Stimulated activated CD8-positive, alpha-beta memory T cell treated with anti-CD3 and anti-CD28 coated beads, Interleukin-7, amount 100 ng/mL, for 1 hour (primary cell): ENCODE measurements around the gene ABHD12B.

Source experiments
- DNase-seq, 2 donors: peaks; one replicate each; pipeline ENCODE4 v3.0.0-alpha.2; 2020; ENCODE audit warnings: low read depth in 2 of 2

Gene ABHD12B, protein sequence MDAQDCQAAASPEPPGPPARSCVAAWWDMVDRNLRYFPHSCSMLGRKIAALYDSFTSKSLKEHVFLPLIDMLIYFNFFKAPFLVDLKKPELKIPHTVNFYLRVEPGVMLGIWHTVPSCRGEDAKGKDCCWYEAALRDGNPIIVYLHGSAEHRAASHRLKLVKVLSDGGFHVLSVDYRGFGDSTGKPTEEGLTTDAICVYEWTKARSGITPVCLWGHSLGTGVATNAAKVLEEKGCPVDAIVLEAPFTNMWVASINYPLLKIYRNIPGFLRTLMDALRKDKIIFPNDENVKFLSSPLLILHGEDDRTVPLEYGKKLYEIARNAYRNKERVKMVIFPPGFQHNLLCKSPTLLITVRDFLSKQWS

DNA sequence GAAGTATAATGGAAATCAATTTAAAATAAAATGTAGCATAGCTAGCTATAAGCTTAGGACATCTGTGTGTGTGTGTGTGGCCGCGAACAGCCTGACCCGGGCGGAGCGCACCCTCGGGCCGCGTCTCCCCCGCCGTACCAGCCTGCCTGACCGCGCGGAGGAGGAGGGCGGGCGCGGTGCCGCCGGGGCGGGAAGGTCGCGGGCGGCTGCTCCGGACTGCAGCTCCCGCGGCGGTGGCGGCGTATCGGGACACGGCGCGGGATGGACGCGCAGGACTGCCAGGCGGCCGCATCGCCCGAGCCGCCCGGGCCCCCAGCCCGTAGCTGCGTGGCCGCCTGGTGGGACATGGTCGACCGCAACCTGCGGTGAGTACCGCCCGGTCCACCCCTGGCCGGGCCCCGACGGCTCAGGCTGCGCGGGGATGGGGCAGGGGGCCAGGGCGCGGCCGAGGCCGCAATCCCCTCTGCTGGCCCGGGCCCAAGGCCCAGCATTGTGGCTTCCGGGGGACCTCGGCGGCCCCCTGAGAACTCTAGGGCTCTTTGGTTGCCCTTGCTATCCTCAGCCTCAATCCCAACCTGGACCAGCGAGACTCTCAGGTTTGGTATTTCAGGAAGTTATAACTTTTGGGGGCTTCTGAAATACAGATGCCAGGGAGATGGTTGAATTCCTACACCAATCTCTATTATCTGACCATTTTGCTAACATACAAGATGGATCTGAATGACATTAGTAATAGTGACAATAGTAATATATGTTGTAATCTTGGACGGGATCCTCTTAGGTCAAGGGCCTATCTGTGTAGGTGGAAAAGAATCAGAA, at the start of gene ABHD12B:
ABHD12B (plus strand) TSS at position 140 of the 819 bp plus-strand sequence; CDS start at position 262, 122 bp downstream.
- no peak for DNase-seq

GRCh38 chr14:50822501-50823042, 49.3 kb upstream of the ABHD12B start:
- no peak for DNase-seq

- DNase-seq, result no peak
Measured at GRCh38 chr14:50823051-50823761, 48.6 kb upstream of the ABHD12B start.

GRCh38 chr14:50823762-50824636, 47.9 kb upstream of the ABHD12B start:
- DNase-seq, result no peak

- no peak for DNase-seq
Measured at GRCh38 chr14:50825307-50825706, 46.5 kb upstream of the ABHD12B start.

- no peak for DNase-seq
Measured at GRCh38 chr14:50826681-50827080, 45.2 kb upstream of the ABHD12B start.

GRCh38 chr14:50828721-50829488, 42.9 kb upstream of the ABHD12B start:
- no peak for DNase-seq

- DNase-seq, result no peak
Measured at GRCh38 chr14:50829489-50830043, 42.3 kb upstream of the ABHD12B start.

DNA sequence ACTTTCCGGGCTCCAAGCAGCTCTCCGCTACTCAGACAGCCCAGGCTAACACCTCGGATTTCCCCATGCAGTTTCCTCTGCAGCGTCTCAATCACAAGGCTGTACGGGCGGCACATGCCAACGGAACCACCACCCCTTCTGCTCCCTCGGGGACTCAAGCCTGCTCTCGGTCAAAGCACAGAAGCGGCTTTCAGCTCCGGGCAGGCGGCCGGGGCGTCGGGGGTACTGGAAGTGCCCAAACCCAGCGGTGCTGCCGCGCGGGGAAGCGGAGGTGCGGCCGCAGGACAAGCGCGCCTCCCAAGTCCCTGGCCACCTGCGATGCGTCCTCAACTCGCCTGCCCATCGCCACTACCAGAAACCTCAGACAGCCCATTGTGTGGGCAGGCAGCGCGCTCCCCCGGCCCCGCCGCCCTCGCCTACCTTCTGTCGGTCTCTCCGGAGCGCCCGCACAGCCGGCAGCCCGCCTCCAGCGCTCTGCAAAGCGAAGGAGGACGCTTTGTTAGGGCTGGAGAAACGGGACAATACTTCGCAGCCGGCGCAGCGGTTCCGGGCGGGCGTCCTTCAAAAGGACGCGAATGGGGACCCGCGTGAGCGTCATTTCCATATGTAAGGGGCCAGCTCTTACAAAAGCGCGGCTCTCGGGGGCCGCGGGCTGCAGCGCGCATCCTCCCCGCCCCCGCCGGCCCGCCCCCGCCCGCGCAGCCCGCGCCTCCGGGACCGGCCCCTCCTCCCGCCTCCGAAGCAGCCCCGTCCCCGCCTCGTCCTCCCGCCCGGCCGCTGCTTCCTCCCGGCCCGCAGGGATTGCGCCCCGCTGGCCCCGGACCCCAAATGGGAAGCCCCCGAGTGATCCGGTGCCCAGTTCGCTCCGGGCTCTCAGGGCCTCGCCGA, 41.6 kb upstream of the ABHD12B start:
- peak; percentile 37 to 43 for DNase-seq

DNA sequence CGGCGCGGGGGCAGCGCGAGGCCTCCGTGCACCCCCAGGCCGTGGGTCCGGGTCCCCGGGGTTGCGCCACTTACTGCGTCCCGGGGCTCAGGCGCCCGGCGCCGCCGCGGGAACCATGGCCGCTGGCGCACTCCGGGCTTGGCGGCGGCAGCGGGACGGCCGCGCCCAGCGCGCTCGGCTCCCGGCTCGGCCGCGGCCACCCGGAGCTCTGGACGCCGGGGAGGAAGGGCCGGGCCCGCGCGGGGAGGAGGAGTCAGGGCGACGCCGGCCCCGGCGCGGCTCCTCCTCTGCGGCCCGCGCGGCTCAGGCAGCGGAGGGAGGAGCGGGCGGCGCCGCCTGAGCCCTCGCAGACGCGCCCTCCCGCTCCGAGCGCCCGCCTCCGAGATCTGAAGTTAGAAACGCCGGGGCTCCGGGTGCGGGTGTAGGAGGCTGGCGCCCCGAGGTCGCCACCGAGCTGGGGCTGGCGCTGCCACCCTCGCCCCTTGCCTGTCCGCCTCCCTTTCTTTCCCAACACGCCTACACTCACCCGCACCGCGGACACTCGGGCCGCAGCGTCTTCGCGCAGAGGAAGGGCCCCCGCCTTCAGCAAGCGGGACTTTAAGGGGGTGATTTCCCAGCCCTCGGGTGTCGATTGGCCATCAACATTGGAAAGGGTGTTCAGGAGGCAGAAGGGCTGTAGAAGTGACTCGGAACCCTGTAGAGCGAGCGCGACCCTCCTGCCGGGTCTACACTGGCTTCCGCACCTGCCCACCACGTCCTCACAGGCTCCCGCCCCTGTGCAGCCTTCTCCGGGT, 40.7 kb upstream of the ABHD12B start, which contains the start of gene NIN:
NIN (minus strand) TSS at position 231 of the 794 bp plus-strand sequence. CDS start 9,106 bp downstream, outside the sequence.
- DNase-seq, result peak; percentile 42 to 45

- DNase-seq, result no peak
Measured at GRCh38 chr14:50831726-50832168, 40.1 kb upstream of the ABHD12B start.

GRCh38 chr14:50832935-50833630, 38.8 kb upstream of the ABHD12B start:
- no peak for DNase-seq

DNA sequence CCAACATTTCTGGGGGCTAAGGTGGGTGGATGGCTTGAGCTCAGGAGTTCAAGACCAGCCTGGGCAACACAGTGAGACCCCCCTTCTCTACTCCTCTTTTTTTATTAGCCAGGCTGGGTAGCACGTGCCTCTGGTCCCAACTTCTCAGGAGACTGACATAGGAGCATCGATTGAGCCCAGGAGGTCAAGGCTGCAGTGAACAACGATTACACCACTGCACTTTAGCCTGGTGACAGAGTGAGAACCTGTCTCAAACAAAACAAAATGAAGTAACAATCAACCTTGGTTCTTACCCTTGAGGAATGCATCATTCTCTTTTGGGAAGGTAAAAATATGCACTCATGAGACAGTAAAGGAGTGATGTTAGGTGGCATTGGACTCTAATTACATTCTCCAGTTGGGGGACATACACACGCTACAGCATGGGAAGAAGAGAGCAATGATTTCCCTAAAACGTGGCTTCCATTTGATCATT, 37.0 kb upstream of the ABHD12B start:
- DNase-seq, result no peak

- DNase-seq, result no peak
Measured at GRCh38 chr14:50835280-50835679, 36.6 kb upstream of the ABHD12B start.

- no peak for DNase-seq
Measured at GRCh38 chr14:50836515-50836914, 35.3 kb upstream of the ABHD12B start.

GRCh38 chr14:50837271-50837670, 34.6 kb upstream of the ABHD12B start:
- DNase-seq, result no peak

GRCh38 chr14:50837850-50838470, 33.9 kb upstream of the ABHD12B start:
- DNase-seq, result no peak
